GM18502 (cell line): ENCODE measurements around the gene ZNF479.
"Not testable (repeated sequence)": the region's sequence is repeated elsewhere in the genome, so short reads cannot be mapped to it uniquely, and the experiment has no call there.

Experiments used
- ATAC-seq: cut with Tn5 transposase; IDR thresholded peaks from one replicate; pipeline ENCODE4 v1.9.1; 2021; ENCODE audit warnings: mild to moderate bottlenecking; ENCODE audit not compliant: unreplicated experiment, poor library complexity

The ZNF479 gene

GRCh38 chr7:57132336-57132735 is at the start of gene ZNF479:
ZNF479 (minus strand) TSS chr7:57132436; CDS start chr7:57132324, 112 bp downstream.
- not testable (repeated sequence) for ATAC-seq

DNA sequence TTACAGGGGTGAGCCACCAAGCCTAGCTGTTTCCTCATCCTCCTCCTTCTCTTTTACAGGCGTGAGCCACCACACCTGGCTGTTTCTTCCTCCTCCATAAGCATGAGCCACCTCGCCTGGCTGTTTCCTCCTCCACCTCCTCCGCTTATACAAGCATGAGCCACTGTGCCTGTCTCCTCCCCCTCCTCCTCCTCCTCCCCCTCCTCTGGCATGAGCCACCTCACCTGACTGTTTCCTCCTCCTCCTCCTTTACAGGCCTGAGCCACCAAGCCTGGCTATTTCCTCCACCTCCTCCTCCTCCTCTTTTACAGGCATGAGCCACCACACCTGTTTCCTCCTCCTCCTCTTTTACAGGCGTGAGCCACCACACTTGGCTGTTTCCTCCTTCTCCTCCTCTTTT is 49.8 kb upstream of the ZNF479 start:
- ATAC-seq: no peak

- ATAC-seq: no peak
These were observed 49.0 kb upstream of the ZNF479 start for GRCh38 chr7:57181281-57181680.

DNA sequence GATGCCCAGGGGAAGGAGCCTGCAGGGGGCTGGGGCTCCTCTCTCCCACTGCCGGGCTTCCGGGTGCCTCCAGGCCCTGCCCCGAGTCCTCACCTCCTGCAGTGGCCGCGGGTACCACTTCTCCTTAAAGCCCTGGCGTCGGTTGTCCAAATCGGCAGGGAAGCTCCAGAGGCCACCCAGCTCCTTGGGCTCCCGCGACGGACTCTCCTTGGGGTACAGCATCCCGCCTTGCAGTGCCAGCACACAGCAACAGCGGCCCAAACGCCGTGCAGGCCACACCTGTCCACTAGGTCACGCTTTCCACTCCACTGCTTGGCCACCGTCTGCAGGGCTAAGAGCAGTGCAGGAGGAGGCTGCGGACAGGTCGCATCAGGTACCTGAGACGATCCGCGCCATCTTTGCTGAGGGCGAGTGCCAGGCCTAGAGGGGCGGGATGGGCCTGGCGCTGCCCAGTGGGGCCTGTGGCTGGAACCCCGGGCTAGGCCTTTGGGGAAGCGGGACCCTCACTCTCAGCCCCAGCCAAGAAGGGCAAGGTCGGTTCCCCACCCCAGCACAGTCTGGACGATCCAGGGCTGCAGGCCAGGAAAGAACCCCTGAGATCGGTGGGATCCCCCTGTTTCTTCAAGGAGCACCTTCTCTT is 47.7 kb upstream of the ZNF479 start:
- ATAC-seq: no peak

DNA sequence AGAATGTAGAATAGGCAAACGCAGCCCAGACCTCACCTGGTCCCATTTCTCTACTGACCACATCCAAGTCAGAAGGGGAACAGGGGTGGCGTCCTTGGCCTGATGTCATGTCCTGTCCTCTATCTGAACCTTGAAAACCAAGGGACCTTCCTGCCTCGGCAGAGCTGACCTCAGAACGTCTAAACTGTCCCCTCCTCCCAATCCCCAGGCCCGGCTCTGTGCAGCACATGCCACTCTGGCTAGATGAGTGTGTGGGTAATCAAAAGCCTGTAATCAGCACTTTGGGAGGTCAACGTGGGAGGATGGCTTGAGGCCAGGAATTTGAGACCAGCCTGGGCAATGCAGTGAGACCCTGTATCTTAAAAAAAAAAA is 46.5 kb upstream of the ZNF479 start:
- ATAC-seq: no peak

- no peak for ATAC-seq
These were observed 45.9 kb upstream of the ZNF479 start for GRCh38 chr7:57177856-57178767.

DNA sequence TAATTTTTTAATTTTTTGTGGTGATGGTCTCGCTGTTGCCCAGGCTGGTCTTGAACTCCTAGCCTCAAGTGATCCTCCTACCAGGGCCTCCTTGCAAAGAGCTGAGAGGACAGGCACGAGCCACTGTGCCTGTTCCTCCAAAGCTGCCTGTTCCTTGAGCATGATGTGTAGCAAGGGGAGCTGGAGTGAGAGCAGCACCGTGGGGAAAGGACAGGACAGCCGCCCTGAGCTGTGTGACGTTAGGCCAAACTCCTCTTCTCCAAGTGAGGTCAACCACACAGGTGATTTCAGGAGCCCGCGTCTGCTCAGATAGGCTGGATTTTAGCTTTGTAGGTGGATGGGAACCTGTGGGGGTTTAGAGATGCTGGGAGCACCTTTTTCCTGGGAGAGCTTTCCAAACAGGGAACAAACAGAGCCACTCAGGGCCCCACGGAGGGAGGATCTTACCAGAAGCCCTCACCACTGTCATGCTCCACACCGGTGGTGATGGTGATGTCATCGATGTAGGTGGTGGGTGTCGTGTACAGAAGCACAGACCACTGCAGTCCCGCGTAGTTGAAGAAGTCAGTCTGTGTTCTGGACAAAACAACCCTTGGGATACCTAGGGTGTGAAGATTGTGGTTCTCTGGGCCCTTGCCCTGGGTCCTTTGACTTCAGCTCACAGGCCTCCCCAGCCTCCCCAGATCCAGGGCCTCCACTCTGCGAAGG is 44.8 kb upstream of the ZNF479 start:
- no peak for ATAC-seq

- ATAC-seq: no peak
These were observed 33.2 kb upstream of the ZNF479 start for GRCh38 chr7:57165285-57165899.

- ATAC-seq: not testable (repeated sequence)
These were observed 12.0 kb downstream of the ZNF479 start for GRCh38 chr7:57120123-57120784.
